GM12874 (cell line): ENCODE results near the gene CEP76.

Experiments used
- TF ChIP-seq, protein P1 (sequence below): IDR thresholded peaks from 2 replicates; pipeline ENCODE4 v1.5.1; 2011; ENCODE audit warnings: low read depth, mild to moderate bottlenecking, control low read depth, low read length, moderate library complexity; ENCODE audit not compliant: insufficient read depth

CEP76 gene

DNA sequence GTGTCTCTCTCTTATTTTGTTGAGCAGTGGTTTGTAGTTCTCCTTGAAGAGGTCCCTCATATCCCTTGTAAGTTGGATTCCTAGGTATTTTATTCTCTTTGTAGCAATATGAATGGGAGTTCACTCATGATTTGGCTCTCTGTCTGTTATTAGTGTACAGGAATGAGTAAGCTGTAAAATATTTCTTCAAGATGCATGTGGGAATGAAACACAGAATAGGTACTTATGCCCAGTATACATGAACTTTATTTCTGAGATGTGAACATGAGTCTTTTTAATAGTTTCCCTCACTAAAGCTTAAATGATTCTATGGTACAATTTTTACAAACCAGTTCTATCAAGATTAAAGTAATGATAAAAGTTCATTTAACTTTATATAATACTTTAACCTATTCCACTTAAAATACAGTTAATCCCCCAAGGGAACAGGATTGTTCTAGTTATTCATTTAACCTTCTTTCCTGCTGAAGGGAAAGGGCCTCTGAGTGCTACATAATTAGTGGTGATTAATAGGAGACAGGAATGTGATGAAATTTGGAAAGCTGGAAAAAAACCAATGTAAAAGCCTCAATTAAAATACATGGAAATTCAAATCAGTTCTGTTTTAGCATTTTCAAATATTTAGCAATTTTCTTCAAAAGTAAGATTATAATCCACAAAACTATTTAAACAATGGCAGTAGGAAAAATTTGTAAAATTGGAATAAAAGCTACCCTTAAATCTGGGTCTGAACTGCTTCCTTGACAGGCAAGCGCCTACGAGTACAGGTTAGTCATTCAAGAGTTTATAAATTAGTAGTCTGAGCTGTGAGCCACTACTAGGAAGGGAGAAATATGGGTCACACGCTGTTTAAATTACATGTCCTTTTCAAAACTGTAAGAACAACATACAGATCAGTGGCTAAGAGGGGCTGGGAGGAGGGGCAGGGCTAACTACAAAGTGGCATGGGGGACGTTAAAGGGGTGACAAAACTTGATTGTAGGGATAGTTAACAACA lies 73.5 kb downstream of the CEP76 start:
- TF ChIP-seq, protein P1, sequence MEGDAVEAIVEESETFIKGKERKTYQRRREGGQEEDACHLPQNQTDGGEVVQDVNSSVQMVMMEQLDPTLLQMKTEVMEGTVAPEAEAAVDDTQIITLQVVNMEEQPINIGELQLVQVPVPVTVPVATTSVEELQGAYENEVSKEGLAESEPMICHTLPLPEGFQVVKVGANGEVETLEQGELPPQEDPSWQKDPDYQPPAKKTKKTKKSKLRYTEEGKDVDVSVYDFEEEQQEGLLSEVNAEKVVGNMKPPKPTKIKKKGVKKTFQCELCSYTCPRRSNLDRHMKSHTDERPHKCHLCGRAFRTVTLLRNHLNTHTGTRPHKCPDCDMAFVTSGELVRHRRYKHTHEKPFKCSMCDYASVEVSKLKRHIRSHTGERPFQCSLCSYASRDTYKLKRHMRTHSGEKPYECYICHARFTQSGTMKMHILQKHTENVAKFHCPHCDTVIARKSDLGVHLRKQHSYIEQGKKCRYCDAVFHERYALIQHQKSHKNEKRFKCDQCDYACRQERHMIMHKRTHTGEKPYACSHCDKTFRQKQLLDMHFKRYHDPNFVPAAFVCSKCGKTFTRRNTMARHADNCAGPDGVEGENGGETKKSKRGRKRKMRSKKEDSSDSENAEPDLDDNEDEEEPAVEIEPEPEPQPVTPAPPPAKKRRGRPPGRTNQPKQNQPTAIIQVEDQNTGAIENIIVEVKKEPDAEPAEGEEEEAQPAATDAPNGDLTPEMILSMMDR, result no peak

DNA sequence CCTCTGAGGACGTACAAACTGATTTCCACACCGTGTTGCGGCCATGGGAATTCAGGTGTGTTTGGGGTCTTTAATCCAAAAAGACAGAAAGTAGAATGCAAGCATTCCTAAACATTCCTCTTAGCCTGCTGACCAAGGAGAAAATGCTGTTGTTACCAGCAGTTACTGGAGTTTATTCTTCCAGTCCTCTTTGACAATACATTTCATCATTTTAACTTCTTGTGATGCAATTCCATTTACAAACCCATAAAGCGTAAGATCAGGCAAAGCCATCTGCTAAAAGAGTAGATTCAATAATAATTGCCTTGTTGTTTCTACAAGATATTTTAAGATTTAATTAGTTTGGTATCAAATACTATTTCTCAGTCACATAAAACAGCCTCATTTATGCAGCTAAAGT lies 77.3 kb downstream of the CEP76 start:
- TF ChIP-seq, protein P1, result no peak
